ENCODE results near the gene PLK3.
"Not testable (repeated sequence)": the region's sequence is repeated elsewhere in the genome, so short reads cannot be mapped to it uniquely, and the experiment has no call there.

Gene PLK3

DNA sequence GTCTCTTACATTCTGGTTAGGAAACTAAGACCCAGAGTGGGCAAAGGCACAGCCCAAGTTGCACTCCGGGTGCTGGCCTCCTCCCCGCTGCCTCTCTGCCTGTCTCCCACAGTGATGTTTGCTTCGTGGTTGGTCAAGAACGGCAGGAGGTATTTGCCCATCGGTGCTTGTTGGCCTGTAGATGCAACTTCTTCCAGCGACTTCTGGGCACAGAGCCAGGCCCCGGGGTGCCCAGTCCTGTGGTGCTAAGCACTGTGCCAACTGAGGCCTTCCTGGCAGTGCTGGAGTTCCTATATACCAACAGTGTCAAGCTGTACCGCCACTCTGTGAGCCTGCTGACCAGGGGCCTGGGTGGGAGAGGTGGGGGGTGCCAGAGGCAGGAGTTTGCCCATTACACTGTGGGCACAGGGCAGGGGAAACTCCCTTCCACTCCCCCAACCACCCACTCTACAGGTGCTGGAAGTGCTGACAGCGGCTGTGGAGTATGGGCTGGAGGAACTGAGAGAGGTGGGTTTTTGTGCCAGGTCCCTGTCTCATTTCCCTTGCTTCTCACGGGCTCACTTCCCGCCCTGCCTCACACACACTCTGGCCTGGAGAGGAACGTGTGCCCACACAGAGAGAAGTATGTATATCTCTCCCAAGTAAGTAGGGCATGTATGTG is 10.1 kb downstream of the PLK3 start:
- no peak for DNase-seq

DNA sequence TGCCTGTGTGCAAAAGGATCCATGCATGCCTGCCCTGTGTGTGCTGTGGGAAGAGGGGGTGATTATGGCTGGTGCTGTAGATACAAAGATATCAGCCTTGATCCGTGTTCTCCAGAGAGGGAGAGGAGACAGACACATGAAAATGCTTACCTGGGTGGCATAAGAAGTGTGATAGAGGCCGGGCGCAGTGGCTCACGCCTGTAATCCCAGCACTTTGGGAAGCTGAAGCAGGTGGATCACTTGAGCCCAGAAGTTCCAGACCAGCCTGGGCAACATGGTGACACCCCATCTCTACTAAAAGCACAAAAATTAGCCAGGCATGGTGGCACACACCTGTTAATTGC is 10.6 kb downstream of the PLK3 start:
- not testable (repeated sequence) for DNase-seq

DNA sequence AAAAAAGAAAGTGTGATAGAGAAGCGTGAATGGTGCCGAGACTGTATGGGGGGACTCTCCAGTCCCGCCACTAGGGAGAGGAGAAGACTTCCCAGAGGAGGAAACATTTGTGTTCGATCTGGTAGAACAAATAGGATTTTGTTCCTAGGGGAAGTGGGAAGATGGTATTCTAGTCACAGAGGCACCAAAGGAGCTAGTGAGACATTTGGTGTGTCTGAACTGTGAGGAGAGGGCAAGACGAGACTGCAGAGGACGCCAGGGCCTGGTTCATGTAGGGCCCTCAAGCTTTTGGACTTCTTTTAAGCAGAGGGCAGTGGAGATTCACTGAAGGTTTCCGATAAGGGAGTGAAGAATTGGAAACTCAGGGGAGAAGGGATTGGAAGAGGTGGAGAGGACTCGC is 11.1 kb downstream of the PLK3 start:
- DNase-seq: no peak

DNA sequence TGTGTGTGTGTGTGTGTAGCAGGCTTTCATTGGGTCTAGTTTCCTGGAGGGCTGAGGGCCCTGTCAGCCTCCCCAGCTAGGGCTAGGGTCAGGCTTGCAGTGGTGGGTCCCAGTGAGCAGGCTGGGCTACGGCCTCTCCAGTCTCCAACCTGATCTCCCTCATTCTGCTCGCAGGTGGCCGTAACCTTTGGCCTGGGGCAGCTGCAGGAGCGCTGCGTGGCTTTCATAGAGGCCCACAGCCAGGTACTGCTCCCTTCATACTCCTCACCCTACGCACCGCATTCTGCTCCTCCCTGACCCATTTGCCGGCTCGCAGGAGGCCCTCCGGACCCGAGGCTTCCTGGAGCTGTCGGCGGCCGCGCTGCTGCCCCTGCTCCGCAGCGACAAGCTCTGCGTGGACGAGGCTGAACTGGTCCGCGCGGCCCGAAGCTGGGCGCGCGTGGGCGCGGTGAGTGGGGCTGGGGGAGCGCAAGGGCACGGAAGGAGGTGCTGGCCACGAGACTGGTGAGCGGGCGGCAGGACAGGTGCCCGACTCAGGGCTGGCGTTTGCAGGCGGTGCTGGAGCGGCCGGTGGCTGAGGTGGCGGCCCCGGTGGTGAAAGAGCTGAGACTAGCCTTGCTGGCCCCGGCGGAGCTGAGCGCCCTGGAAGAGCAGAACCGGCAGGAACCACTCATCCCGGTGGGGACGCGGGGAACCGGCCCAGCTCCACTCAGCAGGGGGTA is 12.8 kb downstream of the PLK3 start:
- DNase-seq: no peak

DNA sequence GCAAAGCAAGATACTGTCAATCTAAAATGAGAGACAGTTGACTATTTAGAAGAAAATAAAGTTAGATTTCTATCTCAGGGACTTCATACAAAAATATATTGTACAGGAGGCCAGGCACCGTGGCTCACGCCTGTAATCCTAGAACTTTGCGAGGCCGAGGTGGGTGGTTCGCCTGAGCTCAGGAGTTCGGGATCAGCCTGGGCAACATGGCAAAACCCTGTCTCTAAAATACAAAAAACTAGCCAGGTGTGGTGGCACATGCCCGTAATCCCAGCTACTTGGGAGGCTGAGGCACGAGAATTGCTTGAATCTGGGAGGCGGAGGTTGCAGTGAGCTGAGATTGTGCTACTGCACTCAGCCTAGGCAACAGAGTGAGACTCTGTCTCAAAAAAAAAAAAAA is 15.7 kb downstream of the PLK3 start:
- DNase-seq: not testable (repeated sequence)

DNA sequence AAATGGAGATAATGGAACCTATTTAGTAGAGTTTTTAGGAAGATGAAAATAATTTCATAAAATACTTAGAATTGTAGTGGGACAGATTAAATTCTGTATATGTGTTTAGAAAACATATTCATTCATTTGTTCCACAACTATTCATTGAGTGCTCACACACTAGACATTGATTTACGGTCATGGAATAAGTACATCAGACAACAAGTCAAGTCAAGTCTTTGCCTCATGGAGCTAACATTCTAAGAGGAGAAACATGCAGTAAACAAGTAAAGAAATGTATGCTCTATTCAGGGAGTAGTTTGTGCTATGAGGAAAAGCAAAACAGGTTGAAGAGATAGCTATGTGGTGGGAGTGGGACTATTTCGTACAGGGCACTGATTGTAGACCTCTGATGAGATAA is 17.1 kb downstream of the PLK3 start:
- DNase-seq: no peak

DNA sequence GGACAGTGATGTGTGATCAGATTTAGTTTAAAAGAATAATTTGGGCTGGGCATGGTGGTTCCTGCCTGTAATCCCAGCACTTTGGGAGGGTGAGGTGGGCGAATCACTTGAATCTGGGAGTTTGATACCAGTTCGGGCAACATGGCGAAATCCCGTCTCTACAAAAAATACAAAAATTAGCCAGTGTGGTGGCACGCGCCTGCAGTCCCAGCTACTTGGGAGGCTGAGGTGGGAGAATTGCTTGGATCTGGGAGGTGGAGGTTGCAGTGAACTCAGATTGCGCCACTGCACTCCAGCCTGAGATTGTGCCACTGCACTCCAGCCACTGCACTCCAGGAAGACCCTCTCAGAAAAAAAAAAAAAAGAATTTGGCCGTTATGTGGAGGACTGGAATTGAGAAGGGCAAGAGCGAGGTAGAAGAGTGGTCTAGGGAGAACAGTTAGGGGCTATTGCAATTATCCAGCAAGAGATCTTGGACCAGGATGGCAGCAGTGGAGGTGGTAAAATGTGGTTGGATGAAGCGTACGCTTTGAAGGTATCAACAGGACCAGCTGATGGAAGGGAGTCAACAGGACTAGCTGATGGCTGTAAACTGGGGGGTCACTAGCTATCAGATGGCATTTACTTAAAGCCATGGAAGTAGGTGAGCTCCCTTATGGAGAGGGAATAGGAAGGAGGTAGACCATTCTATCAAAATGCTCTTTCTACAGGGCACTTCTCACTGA is 17.8 kb downstream of the PLK3 start:
- no peak for DNase-seq

DNA sequence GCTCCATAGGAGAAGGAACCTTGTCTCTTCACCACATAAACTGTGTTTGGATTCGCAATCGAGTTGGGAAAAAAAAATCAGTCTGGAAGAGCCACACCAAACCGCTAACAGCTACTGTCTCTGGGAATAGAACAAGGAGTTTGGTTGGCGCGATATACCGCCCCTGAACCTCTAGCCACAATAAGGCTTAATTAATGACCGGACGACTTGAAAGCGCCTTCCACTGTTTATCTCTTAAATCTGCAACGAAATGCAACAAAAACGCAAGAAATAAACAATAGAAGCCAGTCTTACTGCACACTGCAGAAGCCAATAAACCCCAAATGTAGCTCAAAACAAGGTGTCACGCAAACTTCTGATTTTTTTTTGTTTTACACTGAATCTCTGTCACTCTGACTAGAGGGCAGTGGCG is 19.0 kb downstream of the PLK3 start:
- DNase-seq: no peak

DNA sequence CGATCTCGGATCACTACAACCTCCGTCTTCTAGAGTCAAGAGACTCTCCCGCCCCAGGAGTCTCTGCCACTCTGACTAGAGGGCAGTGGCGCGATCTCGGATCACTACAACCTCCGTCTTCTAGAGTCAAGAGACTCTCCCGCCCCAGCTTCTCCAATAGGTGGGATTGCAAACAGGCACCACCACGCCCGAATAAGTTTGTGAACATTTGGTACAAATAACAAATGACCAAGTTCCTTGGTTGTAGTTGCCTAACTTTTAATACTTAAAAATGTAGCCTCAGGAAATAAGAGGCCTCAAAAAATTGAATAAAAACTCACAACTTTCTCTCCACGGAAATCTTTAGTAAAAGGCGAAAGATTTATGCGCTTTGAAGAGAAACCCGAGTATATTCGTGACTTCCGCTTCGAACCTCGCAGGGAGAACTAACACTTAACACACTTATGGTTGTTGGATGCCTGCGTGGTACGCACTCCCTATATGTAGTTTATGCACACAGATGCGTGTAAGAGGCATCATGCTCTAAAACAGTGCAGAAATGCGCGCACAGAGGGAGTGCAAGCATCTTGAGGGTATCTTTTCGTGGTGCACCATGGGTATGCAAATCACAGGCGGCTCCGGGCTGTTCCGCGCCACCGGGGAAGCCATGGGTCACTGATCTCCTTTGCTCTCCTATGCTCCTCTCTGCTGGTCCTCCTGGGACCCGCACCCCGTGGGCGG is 19.6 kb downstream of the PLK3 start:
- DNase-seq: peak; percentile 98

DNA sequence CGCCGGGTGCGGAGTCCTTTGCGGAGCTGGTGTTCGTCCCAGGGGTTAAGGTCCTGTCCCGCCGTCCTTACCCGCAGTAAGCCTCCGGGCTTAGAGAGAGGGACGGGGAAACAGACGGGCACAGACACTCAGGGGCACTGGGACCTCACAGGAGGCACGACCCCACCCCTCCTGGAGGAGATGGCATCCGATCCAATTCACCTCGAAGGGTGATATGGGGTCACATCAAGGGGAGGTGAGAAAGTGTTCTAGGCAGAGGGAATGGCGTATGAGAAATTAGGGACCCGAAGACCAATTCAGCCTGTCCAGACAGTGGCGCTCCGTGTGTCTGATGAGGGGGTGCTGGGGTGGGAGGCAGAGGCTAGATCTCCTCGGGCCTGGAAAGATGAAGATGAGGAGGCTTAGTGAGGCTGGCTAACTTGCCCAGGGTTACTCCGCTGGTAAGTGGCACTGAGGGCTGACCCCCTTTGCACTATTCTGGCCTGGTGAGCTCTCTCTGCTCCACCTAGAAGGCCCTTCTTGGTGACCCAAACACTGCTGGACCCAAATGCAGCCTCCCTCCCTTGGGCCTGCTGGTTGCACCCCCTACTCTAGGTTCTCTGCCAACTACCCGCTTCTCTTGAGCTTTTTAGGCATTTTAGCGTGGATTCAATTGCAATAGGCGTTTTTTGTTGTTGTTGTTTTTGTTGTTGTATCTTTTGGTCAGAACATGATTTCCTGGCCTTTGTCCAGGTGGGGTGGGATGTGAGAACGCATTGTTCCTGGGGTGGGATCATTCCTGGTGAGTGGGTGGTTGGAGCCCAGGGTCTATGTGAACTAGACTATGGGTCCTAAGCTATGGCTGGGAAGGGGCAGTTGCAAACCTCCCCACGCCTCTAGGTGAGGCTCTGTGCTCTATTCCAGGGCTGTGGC is 20.4 kb downstream of the PLK3 start:
- no peak for DNase-seq

DNA sequence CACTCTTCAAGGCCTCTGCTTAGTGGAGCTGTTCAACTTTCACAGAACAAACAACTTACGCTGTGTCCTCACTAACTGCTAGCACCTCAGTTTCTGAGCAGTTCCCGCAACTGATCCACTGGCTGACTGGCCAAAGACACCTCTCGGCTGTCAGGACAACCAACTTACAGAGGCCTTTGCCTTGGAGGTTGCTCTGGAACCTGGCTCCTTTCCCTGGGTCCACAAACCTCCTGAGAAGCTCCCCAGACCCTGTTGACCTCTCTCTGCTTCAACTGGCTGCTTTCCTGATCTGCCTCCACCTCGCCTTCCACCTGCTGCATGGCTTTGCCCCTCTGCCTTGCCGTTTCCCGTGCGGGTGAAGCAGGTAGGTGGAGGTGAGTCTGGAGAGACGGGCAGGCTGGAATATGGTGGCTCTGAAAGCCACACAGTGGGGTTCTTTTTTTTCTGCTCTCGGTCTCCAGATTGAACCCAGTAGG is 21.1 kb downstream of the PLK3 start:
- DNase-seq: no peak

DNA sequence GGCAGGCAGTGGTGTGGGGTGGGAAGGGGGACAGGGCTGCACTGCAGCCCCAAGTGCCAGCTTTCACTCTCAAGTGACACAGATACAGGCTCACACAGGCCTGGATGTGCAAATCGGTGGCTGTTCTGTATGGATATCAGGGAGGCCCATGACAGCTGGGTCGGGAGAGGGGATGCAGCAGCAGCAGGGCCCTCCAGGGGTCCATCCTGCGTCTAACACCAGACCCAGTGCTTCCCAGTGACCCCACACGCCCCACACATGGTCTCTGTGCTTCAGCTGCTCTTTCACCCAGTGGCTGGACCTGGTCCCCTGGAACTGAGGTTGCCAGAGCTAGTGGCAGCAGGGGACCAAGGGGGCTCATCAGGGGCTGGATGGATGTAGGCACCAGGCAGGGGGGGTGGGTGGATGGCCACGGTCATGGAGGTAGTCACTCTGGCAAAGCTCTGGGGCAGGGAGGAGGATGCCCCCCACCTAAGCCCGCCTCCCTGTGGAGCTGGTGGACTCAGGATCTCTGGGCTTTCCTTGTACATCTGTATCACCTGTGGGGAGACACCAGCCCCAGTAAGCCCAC is 22.0 kb downstream of the PLK3 start:
- DNase-seq: no peak

DNA sequence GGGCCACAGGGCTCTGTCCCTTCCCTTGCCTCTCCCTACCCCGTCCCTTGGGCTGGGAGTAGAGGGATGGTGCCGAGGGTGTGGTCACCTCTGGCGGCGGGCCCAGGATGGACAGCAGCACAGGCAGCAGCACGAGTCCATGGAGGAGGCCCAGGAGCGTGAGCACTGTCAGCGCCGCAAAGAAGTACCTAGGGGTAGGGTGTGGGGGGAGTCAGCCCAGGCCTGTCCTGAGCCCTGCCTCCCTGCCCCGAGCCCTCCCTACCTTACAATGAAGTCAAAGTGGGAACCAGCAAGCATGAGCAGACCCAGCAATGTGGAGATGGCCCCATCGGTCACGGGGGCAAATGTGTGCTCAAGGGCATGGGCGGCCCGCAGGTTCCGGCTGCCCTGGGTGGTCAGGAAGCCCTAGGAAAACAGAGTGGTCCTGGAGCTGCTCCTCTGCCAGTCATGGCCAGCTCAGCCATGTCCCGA is 22.8 kb downstream of the PLK3 start:
- no peak for DNase-seq

DNA sequence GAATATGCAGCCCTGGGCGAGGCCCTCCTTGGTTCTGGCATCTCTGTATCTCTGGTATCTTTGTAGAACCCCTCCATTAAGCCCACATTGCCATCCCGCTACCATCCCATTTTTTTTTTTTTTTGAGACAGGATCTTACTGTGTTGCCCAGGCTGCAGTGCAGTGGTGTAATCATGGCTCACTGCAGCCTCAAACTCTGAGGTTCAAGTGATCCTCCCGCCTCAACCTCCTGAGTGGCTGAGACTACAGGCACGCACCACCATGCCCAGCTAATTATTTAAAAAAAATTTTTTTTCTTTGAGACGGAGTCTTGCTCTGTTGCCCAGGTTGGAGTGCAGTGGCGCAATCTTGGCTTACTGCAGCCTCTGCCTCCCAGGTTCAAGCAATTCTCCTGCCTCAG is 24.2 kb downstream of the PLK3 start:
- not testable (repeated sequence) for DNase-seq

DNA sequence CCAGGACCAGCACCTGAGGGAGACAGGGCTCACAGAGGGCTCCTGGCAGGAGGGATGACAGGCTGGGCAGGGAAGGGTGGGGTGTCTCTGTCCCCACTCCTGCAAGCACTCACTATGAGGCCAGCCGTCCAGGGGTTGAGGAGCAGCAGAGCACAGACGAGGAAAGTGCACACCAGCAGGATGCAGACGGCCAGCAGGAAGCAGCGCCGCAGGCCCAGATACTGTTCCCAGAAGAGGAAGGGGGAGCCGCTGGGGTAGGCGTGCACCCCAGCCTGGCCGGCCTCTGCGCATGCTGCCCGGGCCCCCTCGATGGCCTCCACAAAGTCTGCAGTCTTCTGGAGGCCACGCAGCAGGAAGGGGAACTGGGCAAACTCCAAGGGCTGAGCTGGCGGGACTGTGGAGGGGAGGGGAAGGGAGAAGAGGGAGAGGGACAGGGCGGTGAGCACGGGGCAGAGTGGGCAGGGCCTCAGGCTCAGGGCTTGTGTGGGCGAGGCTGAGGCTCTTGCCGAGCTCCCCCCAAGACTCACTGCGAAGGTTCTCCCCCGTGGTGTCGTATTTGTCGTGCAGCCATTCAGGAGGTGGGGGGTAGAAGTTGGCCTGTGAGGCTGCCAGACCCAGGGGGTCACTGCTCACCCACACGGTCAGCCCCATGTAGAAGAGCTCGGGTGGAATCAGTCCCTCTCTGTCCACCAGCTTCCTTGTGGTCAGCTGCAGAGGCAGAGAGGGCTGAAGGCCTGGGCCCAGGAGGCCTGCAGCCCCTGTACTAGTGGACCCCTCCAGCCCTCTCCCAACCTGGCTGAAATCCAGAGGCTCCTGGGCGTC is 26.4 kb downstream of the PLK3 start:
- peak; percentile 28 for DNase-seq

DNA sequence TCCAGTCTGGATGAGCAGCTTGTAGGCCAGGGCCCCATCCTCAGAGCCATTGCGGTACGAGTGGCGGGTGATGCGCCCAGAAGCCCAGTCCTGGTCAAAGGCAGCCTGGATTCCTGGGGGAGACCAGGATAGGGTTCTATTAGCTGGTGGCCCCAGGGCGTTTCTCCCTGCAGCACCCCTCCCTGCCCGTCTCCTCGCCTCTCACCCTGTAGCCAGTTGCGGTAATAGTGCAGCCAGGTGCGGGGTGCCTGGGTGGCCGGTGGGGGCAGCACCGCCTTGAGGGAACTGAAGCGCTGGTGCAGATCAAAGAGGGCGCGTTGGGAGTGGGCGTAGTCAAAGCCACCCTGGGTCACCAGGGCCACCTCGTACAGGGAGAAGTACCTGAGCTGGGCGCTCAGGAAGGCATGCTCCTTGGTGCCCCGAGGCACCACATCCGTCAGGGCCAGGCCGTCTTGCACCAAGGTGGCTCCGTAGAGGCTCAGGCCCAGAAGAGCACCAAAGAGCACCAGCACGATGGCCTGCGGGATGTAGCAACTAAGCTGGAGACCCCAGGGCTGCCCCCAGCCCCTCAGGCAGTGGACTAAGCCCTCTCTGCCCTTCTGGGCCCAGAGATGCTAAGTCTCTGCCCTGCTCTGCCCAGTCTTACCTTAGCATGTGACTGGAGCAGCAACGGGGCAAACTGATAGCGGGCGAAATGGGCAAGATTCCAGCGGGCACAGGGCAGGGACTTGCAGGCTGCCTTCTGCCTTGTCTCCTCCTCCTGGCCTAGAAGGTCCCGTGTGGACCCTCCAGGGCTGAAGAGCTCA is 27.2 kb downstream of the PLK3 start:
- DNase-seq: no peak

DNA sequence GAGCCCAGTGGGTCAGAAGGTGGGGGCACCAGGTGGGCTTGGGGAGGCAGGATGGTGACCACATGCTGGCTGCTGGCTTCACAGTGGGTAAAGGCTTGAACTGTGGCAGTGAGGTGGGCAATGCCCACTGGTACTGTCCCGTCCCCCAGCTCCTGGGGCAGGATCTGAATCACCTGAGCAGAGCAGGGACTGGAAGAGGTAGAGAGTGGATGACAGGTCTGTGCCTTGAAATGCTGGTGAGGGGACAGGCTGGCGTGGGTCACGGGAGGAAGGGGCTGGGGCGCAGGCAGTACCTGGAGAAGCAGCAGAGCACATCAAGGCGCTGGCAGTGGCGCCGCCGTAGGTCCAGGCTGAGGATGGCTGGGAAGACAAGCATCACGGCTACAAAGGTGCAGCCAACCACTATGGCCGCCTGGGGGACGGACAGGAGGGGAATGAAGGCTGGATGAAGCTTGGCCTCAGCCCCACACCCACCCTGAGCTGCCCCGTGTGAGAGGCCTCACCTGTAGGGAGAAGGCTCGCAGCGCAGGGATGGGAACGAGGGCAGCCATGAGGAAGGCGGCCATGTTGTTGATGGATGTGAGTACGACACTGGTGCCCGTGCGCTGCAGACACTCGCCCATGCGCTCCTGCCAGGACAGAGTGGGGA is 27.9 kb downstream of the PLK3 start:
- DNase-seq: no peak

DNA sequence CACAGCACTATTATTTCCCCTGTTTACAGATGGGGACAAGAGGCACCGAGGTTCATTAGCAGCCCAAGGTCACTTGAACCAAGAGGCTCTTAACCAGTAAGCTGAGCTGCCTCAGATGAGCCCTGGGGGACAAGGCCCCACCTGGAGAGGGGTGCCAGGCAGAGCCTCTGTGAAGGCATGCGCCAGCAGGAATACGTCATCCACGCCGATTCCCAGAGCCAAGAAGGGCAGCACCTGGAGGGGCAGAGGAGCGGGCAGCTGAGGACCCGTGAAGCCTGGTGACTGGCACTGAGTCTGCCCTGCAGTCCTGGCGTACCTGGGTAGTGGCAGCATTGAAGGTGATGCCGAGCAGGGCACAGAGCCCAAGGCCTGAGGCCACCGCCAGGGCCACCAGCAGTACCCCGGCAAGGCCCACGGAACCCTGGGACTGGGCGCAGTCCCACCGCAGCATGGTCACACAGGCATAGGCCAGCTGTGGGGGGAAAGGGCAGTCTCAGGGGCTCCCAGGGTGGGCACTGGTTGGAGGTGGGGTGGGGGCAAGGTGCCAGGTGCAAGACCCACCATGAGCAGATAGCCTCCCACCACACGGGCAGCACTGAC is 28.8 kb downstream of the PLK3 start:
- no peak for DNase-seq
